ENCODE data around the gene RPS6KA4. TPM values are rescaled to one million over a fixed set of nuclear protein-coding genes. Genes with fewer than 3 reads are reported as not detected.

Gene RPS6KA4
- polyA plus RNA-seq, 1 of the 3 experiments (the other 2 are of a cell fraction), result 43.4 TPM

DNA sequence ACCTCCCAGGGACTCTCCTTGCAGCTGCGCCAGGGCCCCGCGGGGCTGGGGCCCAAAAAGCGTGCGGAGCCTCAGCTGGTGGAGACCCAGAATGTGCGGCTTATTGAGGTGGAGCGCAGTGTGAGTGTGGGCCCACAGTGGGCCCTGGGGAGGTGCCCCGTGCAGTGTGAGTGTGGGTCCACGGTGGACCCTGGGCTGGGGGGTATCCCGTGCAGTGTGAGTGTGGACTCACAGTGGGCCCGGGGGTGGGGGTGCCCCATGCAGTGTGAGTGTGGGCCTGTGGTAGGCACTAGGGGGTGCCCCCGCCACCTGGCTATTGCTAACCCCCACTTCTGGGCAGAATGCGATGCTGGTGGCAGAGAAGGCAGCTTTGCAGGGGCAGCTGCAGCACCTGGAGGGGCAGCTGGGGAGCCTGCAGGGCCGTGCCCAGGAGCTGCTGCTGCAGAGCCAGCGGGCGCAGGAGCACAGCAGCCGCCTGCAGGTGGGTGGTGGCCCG lies 7.8 kb upstream of the RPS6KA4 start:
- H3K79me2 ChIP-seq (ENCODE audit: insufficient read depth), result no peaks in the 10 kb centered on the region
- H2AFZ ChIP-seq (ENCODE audit: low read depth), result no peak overlapping the region
- no peak overlapping the region for H3K9ac ChIP-seq
- H3K9me3 ChIP-seq, result no peaks in the 10 kb centered on the region
- H3K27ac ChIP-seq (ENCODE audit: low read depth in 2 of 2, low read length in 1 of 2), result no peak overlapping the region
- ChIA-PET POLR2A (no interaction called here), CTCF (interaction anchor here (1.0 to 1.3 kb wide), 2 partner anchors 42 to 98 kb away, joined by 3 to 4 read pairs; no protein-coding TSS in a partner anchor)
- no peaks in the 10 kb centered on the region for H4K20me1 ChIP-seq (ENCODE audit: insufficient read depth)
- H3K4me2 ChIP-seq, result no peak overlapping the region
- no peaks in the 10 kb centered on the region for H3K36me3 ChIP-seq (replicated peaks in 1 of 2; ENCODE audit: control insufficient read depth in 1 of 2, insufficient read depth in 2 of 2, low read length in 1 of 2)
- no peaks in the 10 kb centered on the region for H3K9me2 ChIP-seq
- TF ChIP-seq YY1 (IDR thresholded peaks at IDR 0.05; ENCODE audit: low read depth) (no peak), RXRA (IDR thresholded peaks at IDR 0.05; ENCODE audit: borderline replicate concordance, low read depth) (no peak), FOXM1 (IDR thresholded peaks at IDR 0.05; ENCODE audit: low read depth) (no peak), JUND (IDR thresholded peaks at IDR 0.05) (no peak), ELF1 (IDR thresholded peaks at IDR 0.05) (no peak)
- TF ChIP-seq, protein P1, sequence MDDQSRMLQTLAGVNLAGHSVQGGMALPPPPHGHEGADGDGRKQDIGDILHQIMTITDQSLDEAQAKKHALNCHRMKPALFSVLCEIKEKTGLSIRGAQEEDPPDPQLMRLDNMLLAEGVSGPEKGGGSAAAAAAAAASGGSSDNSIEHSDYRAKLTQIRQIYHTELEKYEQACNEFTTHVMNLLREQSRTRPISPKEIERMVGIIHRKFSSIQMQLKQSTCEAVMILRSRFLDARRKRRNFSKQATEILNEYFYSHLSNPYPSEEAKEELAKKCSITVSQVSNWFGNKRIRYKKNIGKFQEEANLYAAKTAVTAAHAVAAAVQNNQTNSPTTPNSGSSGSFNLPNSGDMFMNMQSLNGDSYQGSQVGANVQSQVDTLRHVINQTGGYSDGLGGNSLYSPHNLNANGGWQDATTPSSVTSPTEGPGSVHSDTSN (IDR thresholded peaks at IDR 0.05), result no peak
- TF ChIP-seq, protein P2, sequence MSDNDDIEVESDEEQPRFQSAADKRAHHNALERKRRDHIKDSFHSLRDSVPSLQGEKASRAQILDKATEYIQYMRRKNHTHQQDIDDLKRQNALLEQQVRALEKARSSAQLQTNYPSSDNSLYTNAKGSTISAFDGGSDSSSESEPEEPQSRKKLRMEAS (IDR thresholded peaks at IDR 0.05; ENCODE audit: low read depth), result no peak
- H3F3A ChIP-seq (replicated peaks; ENCODE audit: insufficient read depth), result peaks cover 8% of the 10 kb centered on the region
- no peak overlapping the region for H3K4me3 ChIP-seq (ENCODE audit: low read depth in 2 of 2, low read length in 1 of 2)
- peak; percentile 32 for DNase-seq
- WGBS (ENCODE audit: low lambda C conversion rate), result 92% methylated on average over 4 of the region's 18 CpGs
- no peaks in the 10 kb centered on the region for H3K27me3 ChIP-seq (ENCODE audit: insufficient read depth)
- H3K4me1 ChIP-seq (ENCODE audit: control insufficient read depth in 1 of 2, insufficient read depth in 2 of 2, low read depth in 1 of 2, low read length in 1 of 2), result peaks cover 0 to 6% of the 10 kb centered on the region in 2 experiments; a peak in 3 of 4 replicates

DNA sequence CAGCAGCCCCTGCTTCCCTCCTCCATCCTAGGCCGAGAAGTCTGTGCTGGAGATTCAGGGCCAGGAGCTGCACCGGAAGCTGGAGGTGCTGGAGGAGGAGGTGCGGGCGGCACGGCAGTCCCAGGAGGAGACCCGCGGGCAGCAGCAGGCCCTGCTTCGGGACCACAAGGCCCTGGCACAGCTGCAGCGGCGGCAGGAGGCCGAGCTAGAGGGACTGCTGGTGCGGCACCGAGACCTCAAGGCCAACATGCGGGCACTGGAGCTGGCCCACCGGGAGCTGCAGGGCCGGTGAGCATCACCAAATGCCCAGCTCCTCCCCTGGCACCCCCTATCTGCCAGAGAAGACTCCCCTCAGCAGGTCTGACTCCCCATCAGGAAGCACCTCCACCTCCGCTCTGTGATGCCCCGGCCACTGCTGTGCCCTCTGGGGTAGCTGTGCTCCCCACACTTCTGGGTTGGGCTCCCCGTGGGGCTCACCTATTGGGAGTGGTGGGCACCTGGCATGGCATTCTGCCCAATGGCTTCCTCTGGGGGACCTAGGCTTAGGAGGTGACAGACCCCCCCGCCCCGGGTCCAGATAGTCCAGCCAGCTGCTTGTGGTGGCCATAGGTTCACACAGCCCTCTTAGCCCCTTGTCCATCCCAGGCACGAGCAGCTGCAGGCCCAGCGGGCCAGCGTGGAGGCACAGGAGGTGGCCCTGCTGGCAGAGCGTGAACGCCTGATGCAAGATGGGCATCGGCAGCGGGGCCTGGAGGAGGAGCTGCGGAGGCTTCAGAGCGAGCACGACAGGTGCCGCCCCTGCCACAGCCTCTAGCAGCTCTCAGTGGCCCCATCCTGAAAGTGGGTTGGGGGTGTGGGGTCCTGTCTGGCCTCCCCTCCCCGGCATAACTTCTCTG lies 6.6 kb upstream of the RPS6KA4 start:
- no peak overlapping the region for H3K4me2 ChIP-seq
- H3K9me2 ChIP-seq, result no peaks in the 10 kb centered on the region
- H3K27me3 ChIP-seq (ENCODE audit: insufficient read depth), result no peaks in the 10 kb centered on the region
- no peak overlapping the region for H2AFZ ChIP-seq (ENCODE audit: low read depth)
- 83% methylated on average over 11 of the region's 33 CpGs for WGBS (ENCODE audit: low lambda C conversion rate)
- H3K9ac ChIP-seq, result no peak overlapping the region
- no peaks in the 10 kb centered on the region for H4K20me1 ChIP-seq (ENCODE audit: insufficient read depth)
- H3F3A ChIP-seq (replicated peaks; ENCODE audit: insufficient read depth), result peaks cover 12% of the 10 kb centered on the region
- no peaks in the 10 kb centered on the region for H3K79me2 ChIP-seq (ENCODE audit: insufficient read depth)
- no peak overlapping the region for H3K27ac ChIP-seq (ENCODE audit: low read depth in 2 of 2, low read length in 1 of 2)
- DNase-seq, result no peak
- peaks cover 0 to 6% of the 10 kb centered on the region in 2 experiments; a peak in 3 of 4 replicates for H3K4me1 ChIP-seq (ENCODE audit: control insufficient read depth in 1 of 2, insufficient read depth in 2 of 2, low read depth in 1 of 2, low read length in 1 of 2)
- ChIA-PET POLR2A (no interaction called here), CTCF (interaction anchor here (0.7 to 5.5 kb wide), 7 partner anchors 9 to 491 kb away, joined by 3 to 42 read pairs (median 4); partner anchors contain the start of genes PRDX5 and TRMT112)
- no peaks in the 10 kb centered on the region for H3K9me3 ChIP-seq
- H3K4me3 ChIP-seq (ENCODE audit: low read depth in 2 of 2, low read length in 1 of 2), result no peak overlapping the region
- H3K36me3 ChIP-seq (replicated peaks in 1 of 2; ENCODE audit: control insufficient read depth in 1 of 2, insufficient read depth in 2 of 2, low read length in 1 of 2), result no peaks in the 10 kb centered on the region
- TF ChIP-seq, protein P3, sequence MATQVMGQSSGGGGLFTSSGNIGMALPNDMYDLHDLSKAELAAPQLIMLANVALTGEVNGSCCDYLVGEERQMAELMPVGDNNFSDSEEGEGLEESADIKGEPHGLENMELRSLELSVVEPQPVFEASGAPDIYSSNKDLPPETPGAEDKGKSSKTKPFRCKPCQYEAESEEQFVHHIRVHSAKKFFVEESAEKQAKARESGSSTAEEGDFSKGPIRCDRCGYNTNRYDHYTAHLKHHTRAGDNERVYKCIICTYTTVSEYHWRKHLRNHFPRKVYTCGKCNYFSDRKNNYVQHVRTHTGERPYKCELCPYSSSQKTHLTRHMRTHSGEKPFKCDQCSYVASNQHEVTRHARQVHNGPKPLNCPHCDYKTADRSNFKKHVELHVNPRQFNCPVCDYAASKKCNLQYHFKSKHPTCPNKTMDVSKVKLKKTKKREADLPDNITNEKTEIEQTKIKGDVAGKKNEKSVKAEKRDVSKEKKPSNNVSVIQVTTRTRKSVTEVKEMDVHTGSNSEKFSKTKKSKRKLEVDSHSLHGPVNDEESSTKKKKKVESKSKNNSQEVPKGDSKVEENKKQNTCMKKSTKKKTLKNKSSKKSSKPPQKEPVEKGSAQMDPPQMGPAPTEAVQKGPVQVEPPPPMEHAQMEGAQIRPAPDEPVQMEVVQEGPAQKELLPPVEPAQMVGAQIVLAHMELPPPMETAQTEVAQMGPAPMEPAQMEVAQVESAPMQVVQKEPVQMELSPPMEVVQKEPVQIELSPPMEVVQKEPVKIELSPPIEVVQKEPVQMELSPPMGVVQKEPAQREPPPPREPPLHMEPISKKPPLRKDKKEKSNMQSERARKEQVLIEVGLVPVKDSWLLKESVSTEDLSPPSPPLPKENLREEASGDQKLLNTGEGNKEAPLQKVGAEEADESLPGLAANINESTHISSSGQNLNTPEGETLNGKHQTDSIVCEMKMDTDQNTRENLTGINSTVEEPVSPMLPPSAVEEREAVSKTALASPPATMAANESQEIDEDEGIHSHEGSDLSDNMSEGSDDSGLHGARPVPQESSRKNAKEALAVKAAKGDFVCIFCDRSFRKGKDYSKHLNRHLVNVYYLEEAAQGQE (IDR thresholded peaks at IDR 0.05; ENCODE audit: low read depth, low read length), result no peak
- TF ChIP-seq EP300 (IDR thresholded peaks at IDR 0.05; ENCODE audit: borderline replicate concordance in 1 of 2, low read depth in 1 of 2, low read length in 1 of 2) (no peak), USF1 (IDR thresholded peaks at IDR 0.05; ENCODE audit: borderline replicate concordance, low read depth) (no peak), CHD2 (IDR thresholded peaks at IDR 0.05; ENCODE audit: low read length, partially characterized antibody) (no peak), RCOR1 (IDR thresholded peaks at IDR 0.05; ENCODE audit: low read length) (no peak), ZBTB33 (IDR thresholded peaks at IDR 0.05; ENCODE audit: borderline replicate concordance, low read depth) (no peak), FOXJ3 (CRISPR knock-in tag; IDR thresholded peaks at IDR 0.05) (no peak), JUND (IDR thresholded peaks at IDR 0.05) (no peak), RFX5 (IDR thresholded peaks at IDR 0.05; ENCODE audit: low read length) (no peak)
- TF ChIP-seq, protein P4, sequence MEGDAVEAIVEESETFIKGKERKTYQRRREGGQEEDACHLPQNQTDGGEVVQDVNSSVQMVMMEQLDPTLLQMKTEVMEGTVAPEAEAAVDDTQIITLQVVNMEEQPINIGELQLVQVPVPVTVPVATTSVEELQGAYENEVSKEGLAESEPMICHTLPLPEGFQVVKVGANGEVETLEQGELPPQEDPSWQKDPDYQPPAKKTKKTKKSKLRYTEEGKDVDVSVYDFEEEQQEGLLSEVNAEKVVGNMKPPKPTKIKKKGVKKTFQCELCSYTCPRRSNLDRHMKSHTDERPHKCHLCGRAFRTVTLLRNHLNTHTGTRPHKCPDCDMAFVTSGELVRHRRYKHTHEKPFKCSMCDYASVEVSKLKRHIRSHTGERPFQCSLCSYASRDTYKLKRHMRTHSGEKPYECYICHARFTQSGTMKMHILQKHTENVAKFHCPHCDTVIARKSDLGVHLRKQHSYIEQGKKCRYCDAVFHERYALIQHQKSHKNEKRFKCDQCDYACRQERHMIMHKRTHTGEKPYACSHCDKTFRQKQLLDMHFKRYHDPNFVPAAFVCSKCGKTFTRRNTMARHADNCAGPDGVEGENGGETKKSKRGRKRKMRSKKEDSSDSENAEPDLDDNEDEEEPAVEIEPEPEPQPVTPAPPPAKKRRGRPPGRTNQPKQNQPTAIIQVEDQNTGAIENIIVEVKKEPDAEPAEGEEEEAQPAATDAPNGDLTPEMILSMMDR (IDR thresholded peaks at IDR 0.05), result no peak

All from SK-N-SH (cell line).